Measurements from ENCODE around the gene ZNF514. TPM values are rescaled to one million over a fixed set of nuclear protein-coding genes. Genes with fewer than 3 reads are reported as not detected.

The ZNF514 gene
- total RNA-seq, 1 donor = 6.9 TPM

GRCh38 chr2:95165371-95166064 lies 5.9 kb upstream of the ZNF514 start, which contains the start of gene ZNF2:
TSS of gene ZNF2 (plus strand) at chr2:95165809. CDS start at chr2:95176227, 10,418 bp downstream.
- peak within 1 kb of the TSS; percentile 79 for H3K4me3 ChIP-seq (ENCODE audit: low read length)
- H3K9me3 ChIP-seq (ENCODE audit: low read depth, low read length) = no peaks in the 10 kb centered on the region
- H3K27me3 ChIP-seq (ENCODE audit: insufficient read depth, low read length) = no peaks in the 10 kb centered on the region
- peaks cover 14% of the 10 kb centered on the region for H3K4me1 ChIP-seq (ENCODE audit: insufficient read depth, low read length)

- H3K9me3 ChIP-seq (ENCODE audit: low read depth, low read length) = no peaks in the 10 kb centered on the region
- peak overlapping the region; percentile 79 for H3K4me3 ChIP-seq (ENCODE audit: low read length)
- H3K27me3 ChIP-seq (ENCODE audit: insufficient read depth, low read length) = no peaks in the 10 kb centered on the region
These were observed 5.4 kb upstream of the ZNF514 start for GRCh38 chr2:95165030-95165370.

DNA sequence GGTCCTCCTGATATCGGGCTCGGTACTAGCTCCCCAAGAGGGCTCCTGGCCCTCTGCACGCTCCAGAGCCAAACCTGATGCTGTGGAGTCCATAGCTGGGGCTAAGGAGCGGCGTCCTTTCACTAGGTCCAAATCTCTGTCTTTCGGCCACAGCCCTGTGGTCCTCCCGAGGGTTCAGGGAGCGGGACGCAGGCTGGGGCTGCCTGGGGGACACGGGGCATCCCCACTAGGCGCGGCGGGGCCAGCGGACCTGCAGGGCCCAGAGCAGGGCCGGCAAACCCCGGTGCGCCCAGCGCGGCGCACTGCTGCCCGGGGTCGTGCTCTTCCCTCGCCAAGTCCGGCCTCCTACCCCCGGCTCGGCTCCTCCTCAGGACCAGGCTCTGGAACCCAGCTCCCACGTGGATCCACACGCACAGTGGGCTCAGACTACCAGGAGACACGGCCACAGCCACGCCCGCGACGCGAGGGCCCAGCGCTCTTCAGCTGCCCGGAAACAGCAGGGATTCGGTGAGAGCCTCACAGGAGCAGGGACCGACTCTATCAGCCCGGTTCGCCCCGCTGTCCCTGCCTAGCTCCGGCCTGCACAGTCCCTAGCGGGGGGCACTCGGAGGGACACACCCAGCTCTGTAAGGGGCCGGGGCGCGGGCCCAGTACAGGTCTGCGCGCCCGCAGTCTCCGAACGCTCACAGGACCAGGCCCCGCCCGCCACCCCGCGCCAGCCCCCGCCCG lies 593 bp downstream of the ZNF514 start:
- H3K4me3 ChIP-seq (ENCODE audit: low read length) = peak overlapping the region; percentile 58
- H3K4me1 ChIP-seq (ENCODE audit: insufficient read depth, low read length) = peaks cover 15% of the 10 kb centered on the region
- H3K9me3 ChIP-seq (ENCODE audit: low read depth, low read length) = no peaks in the 10 kb centered on the region
- H3K27me3 ChIP-seq (ENCODE audit: insufficient read depth, low read length) = no peaks in the 10 kb centered on the region

More at GRCh38 chr2:95165030-95165370, 5.4 kb upstream of the ZNF514 start:
- peaks cover 17% of the 10 kb centered on the region for H3K4me1 ChIP-seq (ENCODE audit: insufficient read depth, low read length)

GRCh38 chr2:95158441-95158840 lies 1.2 kb downstream of the ZNF514 start:
- H3K9me3 ChIP-seq (ENCODE audit: low read depth, low read length) = no peaks in the 10 kb centered on the region
- H3K4me3 ChIP-seq (ENCODE audit: low read length) = peak overlapping the region; percentile 58
- H3K4me1 ChIP-seq (ENCODE audit: insufficient read depth, low read length) = peaks cover 15% of the 10 kb centered on the region
- no peaks in the 10 kb centered on the region for H3K27me3 ChIP-seq (ENCODE audit: insufficient read depth, low read length)

DNA sequence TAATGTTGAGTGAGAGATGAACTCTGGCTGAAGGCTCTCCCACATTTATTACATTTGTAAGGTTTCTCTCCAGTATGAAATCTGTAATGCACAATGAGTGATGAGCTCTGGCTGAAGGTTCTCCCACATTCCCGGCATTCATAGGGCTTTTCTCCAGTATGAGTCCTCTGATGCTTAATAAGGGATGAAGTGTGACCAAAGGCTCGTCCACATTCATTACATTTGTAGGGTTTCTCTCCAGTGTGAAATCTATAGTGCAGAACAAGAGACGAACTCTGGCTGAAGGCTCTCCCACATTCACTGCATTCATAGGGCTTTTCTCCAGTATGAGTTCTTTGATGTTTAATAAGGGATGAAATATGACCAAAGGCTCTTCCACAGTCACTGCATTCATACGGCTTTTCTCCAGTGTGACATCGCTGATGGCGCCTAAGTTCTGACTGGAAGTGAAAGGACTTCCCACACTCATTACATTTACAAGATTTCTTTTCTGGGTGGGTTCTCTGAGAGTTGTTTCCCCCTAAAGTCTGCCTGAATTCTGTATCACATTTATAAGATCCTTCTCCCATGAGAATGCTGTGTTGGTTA lies 10.2 kb downstream of the ZNF514 start:
- H3K27me3 ChIP-seq (ENCODE audit: insufficient read depth, low read length) = no peaks in the 10 kb centered on the region
- no peak overlapping the region for H3K4me3 ChIP-seq (ENCODE audit: low read length)
- H3K9me3 ChIP-seq (ENCODE audit: low read depth, low read length) = peaks cover 85% of the 10 kb centered on the region
- no peaks in the 10 kb centered on the region for H3K4me1 ChIP-seq (ENCODE audit: insufficient read depth, low read length)

DNA sequence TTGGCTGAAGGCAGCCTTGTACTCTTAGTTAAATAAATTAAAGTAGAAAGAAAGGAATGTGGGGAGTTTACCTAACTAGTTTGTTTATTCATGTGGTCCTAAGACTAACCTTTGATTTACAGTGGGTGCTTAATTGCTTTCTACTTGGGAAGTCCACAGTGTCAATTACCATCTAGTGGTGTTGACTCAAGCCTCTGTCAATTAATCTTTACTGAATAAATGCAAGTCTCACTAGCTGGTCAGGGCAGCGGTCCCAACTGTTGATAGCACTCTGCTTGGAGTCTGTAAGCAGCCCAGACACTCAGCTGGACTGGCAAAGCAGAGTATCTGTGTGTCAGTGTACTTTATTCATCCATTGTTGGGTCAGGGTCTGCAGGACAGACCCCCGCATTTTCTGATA lies 15.8 kb downstream of the ZNF514 start:
- H3K27me3 ChIP-seq (ENCODE audit: insufficient read depth, low read length) = no peaks in the 10 kb centered on the region
- no peaks in the 10 kb centered on the region for H3K4me1 ChIP-seq (ENCODE audit: insufficient read depth, low read length)
- H3K9me3 ChIP-seq (ENCODE audit: low read depth, low read length) = peaks cover 71% of the 10 kb centered on the region
- no peak overlapping the region for H3K4me3 ChIP-seq (ENCODE audit: low read length)

DNA sequence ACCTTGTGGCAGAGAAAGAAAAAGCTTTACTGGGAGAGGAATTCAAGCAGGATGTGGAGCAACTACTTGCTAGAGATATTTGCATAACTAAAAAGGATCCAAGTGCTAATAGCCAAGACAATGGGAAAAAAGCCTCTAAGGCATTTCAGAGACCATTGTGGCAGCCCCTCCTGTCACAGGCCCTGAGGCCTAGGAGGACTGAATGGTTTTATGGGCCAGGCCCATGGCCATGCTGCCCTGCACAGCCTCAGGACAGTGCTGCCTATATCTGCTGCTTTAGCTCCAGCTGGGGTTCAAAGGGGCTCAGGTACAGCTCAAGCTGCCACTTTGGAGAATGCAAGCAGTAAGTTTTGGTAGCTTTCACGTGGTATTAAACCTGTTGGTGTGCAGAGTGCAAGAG lies 20.9 kb downstream of the ZNF514 start:
- Histone ChIP-seq H3K9me3 (ENCODE audit: low read depth, low read length) (peaks cover 23% of the 10 kb centered on the region), H3K4me3 (ENCODE audit: low read length) (no peak overlapping the region)

GRCh38 chr2:95122197-95122551 lies 37.5 kb downstream of the ZNF514 start:
- Histone ChIP-seq H3K9me3 (ENCODE audit: low read depth, low read length) (no peaks in the 10 kb centered on the region), H3K4me3 (ENCODE audit: low read length) (peak overlapping the region; percentile 90), H3K4me1 (ENCODE audit: insufficient read depth, low read length) (peaks cover 29% of the 10 kb centered on the region), H3K27me3 (ENCODE audit: insufficient read depth, low read length) (no peaks in the 10 kb centered on the region)

More for the DNA sequence above, 20.9 kb downstream of the ZNF514 start:
- Histone ChIP-seq H3K27me3 (ENCODE audit: insufficient read depth, low read length) (no peaks in the 10 kb centered on the region), H3K4me1 (ENCODE audit: insufficient read depth, low read length) (no peaks in the 10 kb centered on the region)

DNA sequence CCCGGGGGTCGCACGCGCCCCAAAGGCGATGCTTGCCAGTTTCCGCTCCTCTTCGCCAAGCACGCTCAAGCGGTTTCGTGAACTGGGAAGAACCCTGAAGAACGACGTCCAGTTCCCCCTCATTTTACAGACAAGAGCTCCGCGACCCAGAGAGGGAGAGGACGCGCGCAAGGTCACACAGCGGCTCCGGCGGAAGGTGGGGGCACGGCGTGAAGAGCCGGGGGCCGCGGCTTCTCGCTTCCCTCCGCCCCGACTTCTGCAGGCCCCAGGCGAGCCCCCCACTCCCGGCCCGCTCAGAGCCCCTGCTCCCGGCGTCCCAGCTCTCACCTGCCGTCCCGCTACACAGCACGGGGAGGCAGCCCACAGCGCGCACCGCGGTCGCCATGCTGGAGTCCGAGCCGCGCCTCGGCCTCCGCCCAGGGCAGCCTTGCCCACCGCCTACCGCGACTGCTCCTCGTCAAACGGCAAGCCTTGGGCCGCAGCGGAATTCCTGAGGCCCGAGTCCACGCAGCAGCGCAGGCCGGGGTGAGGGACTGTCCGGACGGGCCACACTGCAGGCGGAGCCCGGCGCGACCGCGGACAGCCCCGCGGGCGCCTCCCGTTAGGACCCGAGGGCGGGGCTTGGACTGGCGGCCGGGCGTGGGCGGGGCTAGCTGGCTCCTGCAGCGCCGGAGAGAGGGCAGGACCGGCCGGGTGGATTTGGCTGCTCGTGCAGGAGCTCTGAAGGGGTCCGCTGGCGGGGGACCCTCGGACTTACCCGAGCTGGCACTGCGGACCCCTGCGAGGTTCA lies 38.0 kb downstream of the ZNF514 start, which contains the start of gene MRPS5:
TSS of gene MRPS5 (minus strand) at position 402 of the 790 bp plus-strand sequence. CDS start at position 385, 17 bp downstream.
- H3K9me3 ChIP-seq (ENCODE audit: low read depth, low read length) = no peaks in the 10 kb centered on the region
- no peaks in the 10 kb centered on the region for H3K27me3 ChIP-seq (ENCODE audit: insufficient read depth, low read length)
- H3K4me1 ChIP-seq (ENCODE audit: insufficient read depth, low read length) = peaks cover 29% of the 10 kb centered on the region
- H3K4me3 ChIP-seq (ENCODE audit: low read length) = peak within 1 kb of the TSS; percentile 90

GRCh38 chr2:95121093-95121406 lies 38.6 kb downstream of the ZNF514 start:
- Histone ChIP-seq H3K4me1 (ENCODE audit: insufficient read depth, low read length) (peaks cover 29% of the 10 kb centered on the region), H3K4me3 (ENCODE audit: low read length) (peak overlapping the region; percentile 90), H3K9me3 (ENCODE audit: low read depth, low read length) (no peaks in the 10 kb centered on the region), H3K27me3 (ENCODE audit: insufficient read depth, low read length) (no peaks in the 10 kb centered on the region)

DNA sequence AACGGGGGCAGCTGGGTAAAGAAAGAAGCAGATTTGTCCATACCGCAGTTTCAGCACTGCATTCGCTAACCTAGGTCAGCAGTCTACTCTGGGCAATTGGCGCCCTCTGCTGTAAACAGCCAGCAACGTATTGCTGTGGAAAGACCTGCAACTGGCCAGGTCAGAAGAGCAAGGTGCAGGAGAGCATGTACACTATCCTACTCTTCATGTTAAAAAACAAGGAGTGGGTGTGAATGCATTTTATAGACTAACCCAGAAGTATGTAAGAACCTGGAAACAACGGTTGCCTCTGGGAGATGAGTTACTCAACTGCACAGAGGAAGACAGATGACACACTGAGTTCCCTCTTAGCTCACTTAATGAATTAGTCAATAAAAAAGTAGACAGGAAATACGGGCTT lies 44.2 kb downstream of the ZNF514 start:
- H3K9me3 ChIP-seq (ENCODE audit: low read depth, low read length) = no peaks in the 10 kb centered on the region
- H3K4me3 ChIP-seq (ENCODE audit: low read length) = no peak overlapping the region
- H3K27me3 ChIP-seq (ENCODE audit: insufficient read depth, low read length) = no peaks in the 10 kb centered on the region
- peaks cover 27% of the 10 kb centered on the region for H3K4me1 ChIP-seq (ENCODE audit: insufficient read depth, low read length)

DNA sequence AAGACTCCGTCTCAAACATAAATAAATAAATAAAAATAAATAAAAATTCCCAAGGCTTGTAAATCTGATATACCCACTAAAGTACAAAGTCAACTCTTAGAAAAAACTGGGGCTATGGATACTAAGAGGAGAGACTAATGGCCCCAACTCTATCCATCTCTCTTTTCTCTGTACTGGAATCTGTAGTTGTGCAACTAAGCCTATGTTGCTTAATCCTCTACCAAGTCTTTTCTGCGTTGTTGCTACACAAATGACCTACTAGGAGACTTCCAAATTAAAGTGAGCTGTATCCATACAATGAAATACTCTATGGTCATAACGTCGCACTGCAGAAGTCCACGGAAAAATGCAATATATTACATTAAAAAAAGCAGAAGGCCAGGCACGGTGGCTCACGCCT lies 46.2 kb downstream of the ZNF514 start:
- no peaks in the 10 kb centered on the region for H3K27me3 ChIP-seq (ENCODE audit: insufficient read depth, low read length)
- H3K4me1 ChIP-seq (ENCODE audit: insufficient read depth, low read length) = peaks cover 13% of the 10 kb centered on the region
- H3K9me3 ChIP-seq (ENCODE audit: low read depth, low read length) = no peaks in the 10 kb centered on the region
- no peak overlapping the region for H3K4me3 ChIP-seq (ENCODE audit: low read length)

- Histone ChIP-seq H3K4me1 (ENCODE audit: insufficient read depth, low read length) (peaks cover 6% of the 10 kb centered on the region), H3K27me3 (ENCODE audit: insufficient read depth, low read length) (no peaks in the 10 kb centered on the region), H3K4me3 (ENCODE audit: low read length) (no peak overlapping the region), H3K9me3 (ENCODE audit: low read depth, low read length) (no peaks in the 10 kb centered on the region)
These were observed 49.3 kb downstream of the ZNF514 start for GRCh38 chr2:95110395-95110794.

DNA sequence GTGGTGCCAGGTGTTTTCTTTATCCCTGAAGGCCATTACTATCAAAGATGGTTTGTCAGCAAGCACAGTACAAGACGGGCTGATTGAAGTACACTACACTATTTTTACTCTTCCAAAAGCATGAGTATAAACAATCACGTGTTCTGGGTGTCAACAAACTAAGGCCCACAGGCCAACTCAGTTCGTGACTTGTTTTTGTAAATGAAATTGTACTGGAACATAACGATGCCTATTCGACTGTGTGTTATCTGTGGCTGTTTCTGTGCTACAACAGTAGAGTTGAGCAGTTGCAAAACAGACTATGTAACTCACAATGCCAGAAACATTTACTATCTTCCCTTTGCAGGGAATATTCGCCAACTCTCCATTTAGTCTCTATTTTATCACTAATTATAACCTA lies 50.4 kb downstream of the ZNF514 start:
- no peaks in the 10 kb centered on the region for H3K27me3 ChIP-seq (ENCODE audit: insufficient read depth, low read length)
- H3K9me3 ChIP-seq (ENCODE audit: low read depth, low read length) = no peaks in the 10 kb centered on the region
- no peak overlapping the region for H3K4me3 ChIP-seq (ENCODE audit: low read length)
- no peaks in the 10 kb centered on the region for H3K4me1 ChIP-seq (ENCODE audit: insufficient read depth, low read length)

DNA sequence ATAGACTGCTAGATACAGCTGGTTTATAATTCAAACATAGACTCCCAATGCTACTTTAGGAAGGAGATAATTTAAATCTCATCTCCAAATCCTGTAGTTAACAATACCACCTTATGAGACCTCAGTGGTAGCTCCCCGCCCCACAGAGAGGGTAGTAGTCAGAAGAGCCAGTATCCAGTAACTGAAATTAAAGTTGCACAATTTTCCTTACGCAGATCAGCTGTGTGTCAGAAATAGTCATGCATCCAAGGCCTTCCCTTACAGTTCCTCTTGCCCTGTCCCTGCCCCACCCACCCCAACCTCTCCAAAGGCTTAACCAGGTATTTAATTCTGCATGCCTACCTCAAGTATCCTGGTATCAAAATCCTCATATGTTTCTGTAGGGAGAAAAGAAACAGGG lies 53.6 kb downstream of the ZNF514 start:
- Histone ChIP-seq H3K27me3 (ENCODE audit: insufficient read depth, low read length) (no peaks in the 10 kb centered on the region), H3K4me1 (ENCODE audit: insufficient read depth, low read length) (no peaks in the 10 kb centered on the region), H3K4me3 (ENCODE audit: low read length) (no peak overlapping the region), H3K9me3 (ENCODE audit: low read depth, low read length) (no peaks in the 10 kb centered on the region)

Measured in mononuclear cell (primary cell).